HL-60 (cell line): ENCODE data around the gene ZNF79.

Experiments used
- DNase-seq, 2 experiments: peaks; one replicate each; pipeline ENCODE4 v3.0.0-alpha.2; 2010 to 2020; ENCODE audit warnings: low read depth in 1 of 2, low spot score in 1 of 2
- H3K27ac ChIP-seq: fragments of 250-450 bp; sonication (Bioruptor Pico); replicated peaks from 2 replicates; pipeline ENCODE4 v1.5.1; 2020; ENCODE audit warnings: mild to moderate bottlenecking, moderate library complexity
- H3K27me3 ChIP-seq: fragments of 250-450 bp; sonication (Bioruptor Pico); 2 replicates; pipeline ENCODE4 v1.5.1; 2021; ENCODE audit warnings: mild to moderate bottlenecking, moderate library complexity; ENCODE audit not compliant: insufficient read depth, poor library complexity, severe bottlenecking
- H3K4me3 ChIP-seq: replicated peaks from 2 replicates; pipeline ENCODE4 v1.5.1; 2011; ENCODE audit warnings: mild to moderate bottlenecking, control low read depth, low read length; ENCODE audit not compliant: insufficient read depth
- GABPA ChIP-seq: IDR thresholded peaks from 2 replicates; pipeline ENCODE4 v1.6.1; 2012; ENCODE audit warnings: low read depth
- POLR2AphosphoS5 ChIP-seq: IDR thresholded peaks from 2 replicates; pipeline ENCODE4 v1.6.1; 2012; ENCODE audit warnings: low read depth
- SPI1 ChIP-seq: IDR thresholded peaks from 2 replicates; pipeline ENCODE4 v1.6.1; 2012; ENCODE audit warnings: low read depth, mild to moderate bottlenecking, borderline replicate concordance
- TF ChIP-seq, protein P1 (sequence below): IDR thresholded peaks from one replicate; pipeline ENCODE4 v1.5.1; 2011; ENCODE audit warnings: low read length, control low read depth, inconsistent platforms; ENCODE audit not compliant: insufficient read depth
- TF ChIP-seq, protein P2 (sequence below): IDR thresholded peaks from 2 replicates; pipeline ENCODE4 v1.6.1; 2012; ENCODE audit warnings: low read depth; ENCODE audit not compliant: insufficient replicate concordance

Gene ZNF79

DNA sequence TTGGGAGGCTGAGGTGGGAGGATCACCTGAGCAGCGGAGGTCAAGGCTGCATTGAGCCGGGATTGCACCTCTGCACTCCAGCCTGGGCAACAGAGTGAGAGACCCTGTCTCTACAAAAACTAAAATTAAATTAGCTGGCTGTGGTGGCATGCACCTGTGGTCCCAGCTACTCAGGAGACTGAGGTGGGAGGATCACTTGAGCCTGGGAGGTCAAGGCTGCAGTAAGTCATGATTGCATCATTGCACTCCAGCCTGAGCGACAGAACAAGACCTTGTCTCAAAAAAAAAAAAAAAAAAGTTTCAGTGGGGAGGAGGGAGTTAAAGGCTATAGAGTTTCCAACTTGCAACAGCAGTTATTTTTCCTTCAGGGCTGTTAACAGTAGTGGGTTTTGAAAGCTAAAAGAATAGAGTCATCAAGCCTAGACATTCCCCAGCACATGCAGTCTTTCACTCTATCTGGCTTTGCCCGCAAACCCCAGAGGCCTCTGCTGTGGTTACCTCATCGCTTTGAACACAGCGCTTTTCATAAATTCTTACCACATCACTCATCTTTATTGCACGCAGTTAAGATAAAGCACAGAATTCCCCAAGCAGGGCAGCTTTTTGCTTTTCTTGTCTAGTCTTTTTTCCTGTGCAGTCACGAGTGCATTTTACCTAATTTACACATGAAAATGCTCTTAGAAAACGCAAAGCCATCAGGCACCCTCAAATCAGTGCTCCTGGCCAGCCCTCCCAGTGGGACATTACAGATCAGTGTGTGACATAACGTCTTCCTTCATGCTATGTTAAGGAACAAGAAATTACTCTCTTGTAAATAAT, 35.9 kb upstream of the ZNF79 start:
- peak; percentile 89 to 96 for DNase-seq
- H3K27me3 ChIP-seq = no peaks in the 10 kb centered on the region
- no peak overlapping the region for H3K4me3 ChIP-seq
- peak overlapping the region; percentile 78 for H3K27ac ChIP-seq
- TF ChIP-seq GABPA = peak; percentile 38; the same call in 1 of the 2 replicates
- TF ChIP-seq SPI1 = no peak
- peak; percentile 84 for TF ChIP-seq POLR2AphosphoS5
- TF ChIP-seq, protein P1, sequence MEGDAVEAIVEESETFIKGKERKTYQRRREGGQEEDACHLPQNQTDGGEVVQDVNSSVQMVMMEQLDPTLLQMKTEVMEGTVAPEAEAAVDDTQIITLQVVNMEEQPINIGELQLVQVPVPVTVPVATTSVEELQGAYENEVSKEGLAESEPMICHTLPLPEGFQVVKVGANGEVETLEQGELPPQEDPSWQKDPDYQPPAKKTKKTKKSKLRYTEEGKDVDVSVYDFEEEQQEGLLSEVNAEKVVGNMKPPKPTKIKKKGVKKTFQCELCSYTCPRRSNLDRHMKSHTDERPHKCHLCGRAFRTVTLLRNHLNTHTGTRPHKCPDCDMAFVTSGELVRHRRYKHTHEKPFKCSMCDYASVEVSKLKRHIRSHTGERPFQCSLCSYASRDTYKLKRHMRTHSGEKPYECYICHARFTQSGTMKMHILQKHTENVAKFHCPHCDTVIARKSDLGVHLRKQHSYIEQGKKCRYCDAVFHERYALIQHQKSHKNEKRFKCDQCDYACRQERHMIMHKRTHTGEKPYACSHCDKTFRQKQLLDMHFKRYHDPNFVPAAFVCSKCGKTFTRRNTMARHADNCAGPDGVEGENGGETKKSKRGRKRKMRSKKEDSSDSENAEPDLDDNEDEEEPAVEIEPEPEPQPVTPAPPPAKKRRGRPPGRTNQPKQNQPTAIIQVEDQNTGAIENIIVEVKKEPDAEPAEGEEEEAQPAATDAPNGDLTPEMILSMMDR = no peak
- TF ChIP-seq, protein P2, sequence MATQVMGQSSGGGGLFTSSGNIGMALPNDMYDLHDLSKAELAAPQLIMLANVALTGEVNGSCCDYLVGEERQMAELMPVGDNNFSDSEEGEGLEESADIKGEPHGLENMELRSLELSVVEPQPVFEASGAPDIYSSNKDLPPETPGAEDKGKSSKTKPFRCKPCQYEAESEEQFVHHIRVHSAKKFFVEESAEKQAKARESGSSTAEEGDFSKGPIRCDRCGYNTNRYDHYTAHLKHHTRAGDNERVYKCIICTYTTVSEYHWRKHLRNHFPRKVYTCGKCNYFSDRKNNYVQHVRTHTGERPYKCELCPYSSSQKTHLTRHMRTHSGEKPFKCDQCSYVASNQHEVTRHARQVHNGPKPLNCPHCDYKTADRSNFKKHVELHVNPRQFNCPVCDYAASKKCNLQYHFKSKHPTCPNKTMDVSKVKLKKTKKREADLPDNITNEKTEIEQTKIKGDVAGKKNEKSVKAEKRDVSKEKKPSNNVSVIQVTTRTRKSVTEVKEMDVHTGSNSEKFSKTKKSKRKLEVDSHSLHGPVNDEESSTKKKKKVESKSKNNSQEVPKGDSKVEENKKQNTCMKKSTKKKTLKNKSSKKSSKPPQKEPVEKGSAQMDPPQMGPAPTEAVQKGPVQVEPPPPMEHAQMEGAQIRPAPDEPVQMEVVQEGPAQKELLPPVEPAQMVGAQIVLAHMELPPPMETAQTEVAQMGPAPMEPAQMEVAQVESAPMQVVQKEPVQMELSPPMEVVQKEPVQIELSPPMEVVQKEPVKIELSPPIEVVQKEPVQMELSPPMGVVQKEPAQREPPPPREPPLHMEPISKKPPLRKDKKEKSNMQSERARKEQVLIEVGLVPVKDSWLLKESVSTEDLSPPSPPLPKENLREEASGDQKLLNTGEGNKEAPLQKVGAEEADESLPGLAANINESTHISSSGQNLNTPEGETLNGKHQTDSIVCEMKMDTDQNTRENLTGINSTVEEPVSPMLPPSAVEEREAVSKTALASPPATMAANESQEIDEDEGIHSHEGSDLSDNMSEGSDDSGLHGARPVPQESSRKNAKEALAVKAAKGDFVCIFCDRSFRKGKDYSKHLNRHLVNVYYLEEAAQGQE = no peak

DNA sequence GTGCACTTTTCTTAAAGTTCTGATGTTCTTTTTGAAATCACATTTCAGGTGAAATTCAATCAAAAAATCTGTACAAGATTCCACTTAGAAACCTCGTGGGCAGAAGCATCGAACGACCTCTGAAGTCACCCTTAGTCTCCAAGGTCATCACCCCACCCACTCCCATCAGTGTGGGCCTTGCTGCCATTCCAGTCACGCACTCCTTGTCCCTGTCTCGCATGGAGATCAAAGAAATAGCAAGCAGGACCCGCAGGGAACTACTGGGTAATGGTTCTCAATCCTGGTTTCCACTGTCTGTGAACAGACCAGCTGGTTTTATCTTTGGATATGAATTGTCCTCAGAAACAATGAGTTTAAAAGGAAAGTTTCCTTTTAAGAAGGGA, 35.3 kb upstream of the ZNF79 start:
- H3K4me3 ChIP-seq = no peak overlapping the region
- no peak for DNase-seq
- H3K27me3 ChIP-seq = no peaks in the 10 kb centered on the region
- TF ChIP-seq, protein P2 = no peak
- TF ChIP-seq SPI1 (no peak), POLR2AphosphoS5 (no peak), GABPA (no peak)
- TF ChIP-seq, protein P1 = no peak
- peak overlapping the region; percentile 78 for H3K27ac ChIP-seq

DNA sequence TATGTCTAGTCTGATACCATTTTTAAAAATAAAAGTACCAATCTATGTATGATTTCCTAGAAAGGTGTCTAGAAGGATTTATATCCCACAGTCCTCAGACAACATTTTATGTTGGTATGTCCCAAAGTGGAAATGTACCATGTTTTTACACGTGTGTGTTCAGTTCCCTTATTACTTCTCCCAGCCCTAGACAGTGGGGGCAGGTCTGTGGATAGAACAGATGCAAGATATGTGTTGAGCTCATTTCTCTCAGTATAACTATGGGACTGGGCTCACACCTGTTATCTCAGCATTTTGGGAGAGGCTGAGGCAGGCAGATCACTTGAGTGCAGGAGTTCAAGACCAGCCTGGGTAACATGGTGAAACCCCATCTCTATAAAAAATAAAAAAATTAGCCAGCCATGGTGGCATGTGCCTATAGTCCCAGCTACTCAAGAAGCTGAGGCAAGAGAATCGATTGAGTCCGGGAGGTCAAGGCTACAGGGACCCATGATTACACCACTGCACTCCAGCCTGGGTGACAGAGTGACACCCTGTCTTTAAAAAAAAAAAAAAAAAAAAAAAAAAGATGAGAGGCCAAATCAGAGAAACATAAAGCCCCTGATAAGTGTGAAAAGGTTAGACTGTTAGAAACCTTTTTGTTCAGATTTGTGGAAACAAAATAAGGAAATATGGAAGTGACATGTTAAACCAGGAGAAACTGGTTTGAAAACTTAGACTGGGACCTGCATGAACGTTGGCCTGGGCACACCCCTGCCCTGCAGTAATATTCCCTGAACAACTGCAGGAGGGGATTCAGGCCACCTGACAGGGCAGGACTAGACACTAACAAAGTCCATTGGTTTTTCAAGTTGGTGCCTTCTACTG, 34.6 kb upstream of the ZNF79 start:
- DNase-seq = peak in 1 of 2 experiments; percentile 63
- TF ChIP-seq POLR2AphosphoS5 = no peak; the same call in 1 of the 2 replicates
- TF ChIP-seq SPI1 = peak; percentile 41; the same call in 1 of the 2 replicates
- H3K4me3 ChIP-seq = no peak overlapping the region

DNA sequence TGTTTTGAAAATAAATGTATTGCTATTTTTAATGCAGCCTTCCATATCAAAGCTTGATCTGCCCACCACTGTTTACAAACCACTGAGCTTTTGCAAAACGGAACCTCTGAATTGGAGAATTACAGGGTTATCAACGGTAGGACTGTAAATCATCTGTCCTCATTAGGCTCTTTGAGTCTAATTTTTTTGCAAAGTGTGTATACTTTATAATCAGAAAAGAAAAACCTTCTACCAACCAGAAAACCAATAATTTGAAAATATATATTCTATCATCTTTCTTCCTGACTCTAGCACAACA, 34.0 kb upstream of the ZNF79 start:
- Histone ChIP-seq H3K27me3 (no peaks in the 10 kb centered on the region), H3K27ac (peak overlapping the region; percentile 78), H3K4me3 (no peak overlapping the region)
- TF ChIP-seq, protein P2 = no peak
- TF ChIP-seq SPI1 = no peak
- DNase-seq = no peak

More for the DNA sequence above, 34.6 kb upstream of the ZNF79 start:
- Histone ChIP-seq H3K27me3 (no peaks in the 10 kb centered on the region), H3K27ac (peak overlapping the region; percentile 78)
